DMS79 (cell line): ENCODE results near the gene SLC37A4.
"Not testable (repeated sequence)": the region's sequence is repeated elsewhere in the genome, so short reads cannot be mapped to it uniquely, and the experiment has no call there.

Experiments
- DNase-seq: peaks from one replicate; lab custom pipeline; 2025; lab: John Stamatoyannopoulos, UW

Gene SLC37A4

DNA sequence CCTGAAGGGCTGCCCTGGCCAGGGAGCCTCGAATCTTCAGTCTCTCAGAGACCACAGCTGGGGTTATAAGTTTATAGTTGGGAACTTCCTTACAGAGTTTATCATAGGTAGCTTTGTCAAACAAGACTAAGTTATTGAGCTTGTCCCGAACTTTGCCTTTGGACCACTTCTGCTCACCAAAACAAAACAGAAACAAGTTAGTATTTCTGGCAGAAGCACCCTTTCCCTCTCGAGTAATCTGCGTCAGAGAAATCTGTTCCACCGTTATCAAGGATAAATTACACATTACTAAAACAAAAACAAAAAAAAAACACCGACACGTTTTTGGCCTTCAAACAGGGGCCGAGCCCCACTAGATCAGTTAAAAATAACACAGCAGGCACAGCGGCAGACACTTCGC, 13.3 kb downstream of the SLC37A4 start:
- not testable (repeated sequence) for DNase-seq

DNA sequence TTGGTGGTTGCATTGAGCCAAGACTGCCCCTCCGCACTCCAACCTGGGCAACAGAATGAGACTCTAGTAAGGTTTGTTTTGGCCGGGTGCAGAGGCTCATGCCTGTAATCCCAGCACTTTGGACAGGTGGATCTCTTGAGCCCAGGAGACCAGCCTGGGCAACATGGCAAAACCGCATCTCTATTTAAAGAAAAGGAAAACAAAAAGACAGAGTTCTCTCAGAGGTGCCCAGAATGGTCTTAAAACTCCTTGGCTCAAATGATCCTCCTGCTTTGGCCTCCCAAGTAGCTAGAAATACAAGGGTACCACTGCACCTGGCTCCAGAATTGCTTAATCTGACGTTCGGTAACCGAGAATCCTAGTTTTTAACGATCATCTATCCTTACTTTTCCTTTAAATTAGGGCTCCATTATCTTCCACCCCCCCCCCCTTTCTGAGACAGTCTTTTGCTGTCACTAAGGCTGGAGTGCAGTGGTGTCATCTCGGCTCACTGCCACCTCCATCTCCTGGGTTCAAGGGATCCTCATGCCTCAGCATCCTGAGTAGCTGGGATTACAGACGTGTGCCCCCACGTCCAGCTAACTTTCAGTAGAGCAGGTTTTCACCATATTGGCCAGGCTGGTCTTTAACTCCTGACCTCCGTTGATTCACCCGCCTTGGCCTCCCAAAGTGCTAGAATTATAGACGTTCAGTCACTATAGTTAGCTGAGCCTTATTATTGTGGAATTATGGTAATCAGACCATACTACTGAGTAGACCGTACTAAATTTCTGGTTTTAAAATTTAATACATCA, 14.3 kb downstream of the SLC37A4 start:
- no peak for DNase-seq

DNA sequence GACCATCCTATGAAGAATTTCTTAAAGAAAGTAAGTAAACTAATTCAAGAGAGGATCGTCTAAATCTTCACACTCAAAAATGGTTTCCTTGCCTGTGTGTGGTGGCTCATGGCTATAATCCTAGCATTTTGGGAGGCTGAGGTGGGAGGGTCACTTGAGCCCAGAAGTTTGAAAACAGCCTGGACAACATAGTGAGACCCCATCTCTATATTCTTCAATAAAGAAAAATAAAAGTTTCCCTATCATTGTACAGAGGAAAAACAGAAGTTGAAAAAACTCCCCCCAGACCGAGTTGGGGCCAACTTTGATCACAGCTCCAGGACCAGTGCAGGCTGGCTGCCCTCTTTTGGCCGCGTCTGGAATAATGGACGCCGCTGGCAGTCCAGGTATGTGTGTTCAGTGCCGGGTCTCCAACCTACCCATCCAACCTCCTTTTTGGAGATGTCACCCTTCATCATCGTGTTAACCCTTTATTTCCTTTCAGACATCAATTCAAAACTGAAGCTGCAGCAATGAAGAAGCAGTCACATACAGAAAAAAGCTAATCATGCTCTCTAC, 15.5 kb downstream of the SLC37A4 start:
- no peak for DNase-seq

- DNase-seq, result no peak
These were observed 16.3 kb downstream of the SLC37A4 start for GRCh38 chr11:119014209-119014924.

- DNase-seq, result no peak
These were observed 18.0 kb downstream of the SLC37A4 start for GRCh38 chr11:119012629-119013170.

DNA sequence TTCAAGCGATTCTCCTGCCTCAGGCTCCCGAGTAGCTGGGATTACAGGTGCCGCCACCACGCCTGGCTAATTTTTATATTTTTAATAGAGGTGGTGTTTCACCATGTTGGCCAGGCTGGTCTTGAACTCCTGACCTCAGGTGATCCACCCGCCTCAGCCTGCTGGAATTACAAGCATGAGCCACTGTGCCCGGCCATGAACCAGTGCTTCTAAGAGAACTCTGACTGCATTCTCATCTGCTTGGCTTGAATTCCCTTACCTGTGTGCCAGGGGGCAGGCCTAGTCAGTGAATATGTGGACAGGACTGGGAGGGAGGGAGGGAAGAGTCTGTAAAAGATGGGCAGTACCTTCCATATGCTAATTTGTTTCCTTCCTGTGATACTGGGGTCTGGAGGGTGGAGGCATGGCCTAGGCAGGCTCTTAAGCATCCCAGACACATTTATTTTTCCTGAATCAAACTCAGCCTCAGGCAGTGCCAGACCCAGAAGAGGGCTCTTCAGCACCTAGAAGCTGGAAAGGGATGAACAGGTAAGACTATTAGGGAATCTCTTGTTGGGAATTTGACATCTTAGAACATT, 19.1 kb downstream of the SLC37A4 start:
- no peak for DNase-seq

- DNase-seq, result no peak
These were observed 24.0 kb downstream of the SLC37A4 start for GRCh38 chr11:119006656-119007055.

- no peak for DNase-seq
These were observed 29.8 kb downstream of the SLC37A4 start for GRCh38 chr11:119000906-119001305.

DNA sequence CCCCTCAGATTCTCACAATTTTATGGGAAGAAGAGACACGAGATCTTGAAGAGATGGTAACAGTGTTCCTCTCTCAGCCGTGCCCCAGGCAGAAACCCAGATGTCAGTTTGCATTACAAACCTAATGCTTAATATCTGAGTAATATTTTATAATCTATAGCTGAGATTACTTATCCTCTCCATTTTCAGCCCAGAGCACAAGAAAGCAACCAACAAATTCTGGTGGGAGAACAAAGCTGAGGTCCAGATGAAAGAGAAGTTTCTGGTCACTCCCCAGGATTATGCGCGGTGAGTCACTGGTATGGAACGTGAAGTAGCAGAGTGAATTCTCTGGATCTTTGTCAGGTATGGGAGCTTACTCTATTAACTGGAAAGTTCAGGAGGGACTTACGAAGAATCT, 31.9 kb downstream of the SLC37A4 start:
- DNase-seq, result no peak

DNA sequence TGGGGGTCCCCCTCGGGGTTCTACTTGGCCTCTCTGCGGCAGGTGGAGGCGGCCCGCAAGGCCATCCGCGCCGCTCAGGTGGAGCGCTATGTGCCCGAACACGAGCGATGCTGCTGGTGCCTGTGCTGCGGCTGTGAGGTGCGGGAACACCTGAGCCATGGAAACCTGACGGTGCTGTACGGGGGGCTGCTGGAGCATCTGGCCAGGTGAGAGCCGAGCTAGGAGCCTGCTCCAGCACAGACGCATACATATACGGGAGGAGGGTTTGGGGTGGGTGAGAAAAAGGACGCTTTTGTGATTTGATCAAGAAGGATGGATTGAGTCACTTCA, 32.3 kb downstream of the SLC37A4 start:
- no peak for DNase-seq

GRCh38 chr11:118997627-118998387, 32.9 kb downstream of the SLC37A4 start, which contains the start of gene CENATAC:
TSS of gene CENATAC (plus strand) at chr11:118998138. CDS start at chr11:118998198, 60 bp downstream.
- DNase-seq, result peak; percentile 90

- DNase-seq, result no peak
These were observed 33.6 kb downstream of the SLC37A4 start for GRCh38 chr11:118996926-118997626.

GRCh38 chr11:118991486-118992038, 39.1 kb downstream of the SLC37A4 start:
- not testable (repeated sequence) for DNase-seq

GRCh38 chr11:118988280-118988679, 42.4 kb downstream of the SLC37A4 start:
- peak; percentile 81 for DNase-seq

DNA sequence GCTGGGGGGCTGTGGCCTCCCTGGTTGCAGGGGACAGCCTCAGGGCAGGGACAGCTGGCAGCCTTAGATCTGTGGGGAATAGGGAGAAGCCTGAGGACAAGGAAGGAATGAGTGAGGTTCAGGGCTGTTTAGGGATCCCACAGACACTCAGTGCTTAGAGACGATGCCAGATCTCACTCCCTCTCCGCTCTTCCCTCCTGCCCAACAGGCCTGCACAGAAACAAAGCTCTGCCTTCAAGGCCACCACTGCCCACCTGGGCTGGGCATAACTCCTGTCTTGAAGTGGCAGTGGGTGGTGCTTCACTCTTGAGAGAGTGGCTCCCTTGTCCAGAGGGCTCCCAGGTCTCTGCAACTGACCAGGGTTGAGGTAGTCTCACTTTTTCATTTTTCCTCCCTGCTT, 45.9 kb downstream of the SLC37A4 start:
- peak; percentile 69 for DNase-seq

DNA sequence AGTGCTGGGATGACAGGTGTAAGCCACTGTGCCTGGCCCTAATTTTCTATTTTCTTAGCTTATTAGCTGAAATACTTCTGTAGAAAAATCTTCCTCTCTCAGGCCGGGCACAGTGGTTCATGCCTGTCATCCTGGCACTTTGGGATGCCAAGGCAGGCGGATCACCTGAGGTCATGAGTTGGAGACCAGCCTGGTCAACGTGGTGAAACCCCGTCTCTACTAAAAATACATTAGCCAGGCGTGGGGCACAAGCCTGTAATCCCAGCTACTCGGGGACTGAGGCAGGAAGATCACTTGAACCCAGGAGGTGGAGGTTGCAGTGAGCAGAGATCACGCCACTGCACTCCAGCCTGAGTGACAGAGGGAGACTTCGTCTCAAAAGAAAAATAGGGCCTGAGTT, 46.3 kb downstream of the SLC37A4 start:
- not testable (repeated sequence) for DNase-seq

GRCh38 chr11:118980191-118980881, 50.3 kb downstream of the SLC37A4 start:
- DNase-seq, result no peak

DNA sequence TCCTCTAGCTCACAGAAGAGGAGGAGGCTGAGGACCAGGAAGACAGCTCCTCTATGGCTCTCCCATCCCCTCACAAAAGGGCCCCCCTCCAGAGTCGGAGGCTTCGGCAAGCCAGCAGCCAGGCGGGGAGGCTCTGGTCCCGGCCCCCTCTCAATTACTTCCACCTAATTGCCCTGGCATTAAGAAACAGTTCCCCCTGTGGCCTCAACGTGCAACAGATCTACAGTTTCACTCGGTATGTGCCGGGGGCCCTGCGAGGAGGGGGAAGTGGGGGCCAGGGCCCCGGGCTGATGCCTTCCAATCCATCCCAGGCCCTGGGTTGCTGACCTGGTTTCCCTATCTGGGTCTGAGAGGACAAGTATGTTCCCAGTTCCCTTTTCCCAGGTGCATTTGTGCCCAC, 51.2 kb downstream of the SLC37A4 start:
- DNase-seq, result no peak

- no peak for DNase-seq
These were observed 54.6 kb downstream of the SLC37A4 start for GRCh38 chr11:118975771-118976709.
